ENCODE data around the gene YKT6. TPM values are rescaled to one million over a fixed set of nuclear protein-coding genes. Genes with fewer than 3 reads are reported as not detected.

YKT6 gene
- polyA plus RNA-seq, 1 donor (not counting 4 experiments of a cell fraction or from before 2014, with no cell fraction given), result 148 TPM

- H3K9me1 ChIP-seq (ENCODE audit: control insufficient read depth, extremely low read depth, insufficient read depth, low read length), result no peaks in the 10 kb centered on the region
- H3K4me1 ChIP-seq (ENCODE audit: control insufficient read depth, extremely low read depth, insufficient read depth, low read length), result peaks cover 13% of the 10 kb centered on the region
- H3K4me3 ChIP-seq (ENCODE audit: control insufficient read depth in 2 of 3, extremely low read depth in 1 of 3, insufficient read depth in 2 of 3, low read depth in 1 of 3, low read length in 3 of 3), result no peak overlapping the region
- no peak overlapping the region for H3K9ac ChIP-seq (ENCODE audit: control insufficient read depth, extremely low read depth, insufficient read depth, low read length)
- no peaks in the 10 kb centered on the region for H3K27me3 ChIP-seq (ENCODE audit: control insufficient read depth, extremely low read depth, insufficient read depth, low read length)
- dilution Hi-C loops (cut with MboI; ENCODE audit: extremely low pct_ligation_motif_present, low sequenced_read_pairs), result no loop called here
- TF ChIP-seq EZH2 (IDR thresholded peaks at IDR 0.05; ENCODE audit: low read length) (no peak), CTCF (optimal IDR thresholded peaks at IDR 0.05 in 1 of 3, IDR thresholded peaks at IDR 0.05 in 1 of 3, conservative IDR thresholded peaks at IDR 0.05 in 1 of 3; ENCODE audit: extremely low read depth in 1 of 3, insufficient read depth in 2 of 3, low read length in 3 of 3) (no peak)
- no peak overlapping the region for H3K27ac ChIP-seq (ENCODE audit: control insufficient read depth, insufficient read depth, low read length)
- DNase-seq (ENCODE audit: low read depth, low spot score) (no peak), FAIRE-seq (no peak)
- no peaks in the 10 kb centered on the region for H3K79me2 ChIP-seq (ENCODE audit: control insufficient read depth, insufficient read depth, low read length)
- no peaks in the 10 kb centered on the region for H3K36me3 ChIP-seq (ENCODE audit: control insufficient read depth in 2 of 2, extremely low read depth in 1 of 2, insufficient read depth in 2 of 2, low read length in 2 of 2)
- H2AFZ ChIP-seq (ENCODE audit: control insufficient read depth, low read length), result no peak overlapping the region
- H3K9me3 ChIP-seq (ENCODE audit: control insufficient read depth, low read depth, low read length), result no peaks in the 10 kb centered on the region
- no peak overlapping the region for H3K4me2 ChIP-seq (ENCODE audit: control insufficient read depth, extremely low read depth, insufficient read depth, low read depth, low read length)
- no peaks in the 10 kb centered on the region for H4K20me1 ChIP-seq (ENCODE audit: control insufficient read depth, extremely low read depth, insufficient read depth, low read length)
Observed at GRCh38 chr7:44159824-44160630, 40.8 kb upstream of the YKT6 start.

GRCh38 chr7:44161371-44161770, 39.4 kb upstream of the YKT6 start:
- no peak overlapping the region for H2AFZ ChIP-seq (ENCODE audit: control insufficient read depth, low read length)
- no peaks in the 10 kb centered on the region for H3K9me3 ChIP-seq (ENCODE audit: control insufficient read depth, low read depth, low read length)
- TF ChIP-seq EZH2 (IDR thresholded peaks at IDR 0.05; ENCODE audit: low read length) (no peak), CTCF (optimal IDR thresholded peaks at IDR 0.05 in 1 of 3, IDR thresholded peaks at IDR 0.05 in 1 of 3, conservative IDR thresholded peaks at IDR 0.05 in 1 of 3; ENCODE audit: extremely low read depth in 1 of 3, insufficient read depth in 2 of 3, low read length in 3 of 3) (no peak)
- no peak overlapping the region for H3K4me3 ChIP-seq (ENCODE audit: control insufficient read depth in 2 of 3, extremely low read depth in 1 of 3, insufficient read depth in 2 of 3, low read depth in 1 of 3, low read length in 3 of 3)
- dilution Hi-C loops (cut with MboI; ENCODE audit: extremely low pct_ligation_motif_present, low sequenced_read_pairs), result no loop called here
- no peaks in the 10 kb centered on the region for H3K36me3 ChIP-seq (ENCODE audit: control insufficient read depth in 2 of 2, extremely low read depth in 1 of 2, insufficient read depth in 2 of 2, low read length in 2 of 2)
- H3K27me3 ChIP-seq (ENCODE audit: control insufficient read depth, extremely low read depth, insufficient read depth, low read length), result no peaks in the 10 kb centered on the region
- H3K9me1 ChIP-seq (ENCODE audit: control insufficient read depth, extremely low read depth, insufficient read depth, low read length), result no peaks in the 10 kb centered on the region
- no peak overlapping the region for H3K9ac ChIP-seq (ENCODE audit: control insufficient read depth, extremely low read depth, insufficient read depth, low read length)
- DNase-seq (ENCODE audit: low read depth, low spot score) (no peak), FAIRE-seq (no peak)
- H3K4me2 ChIP-seq (ENCODE audit: control insufficient read depth, extremely low read depth, insufficient read depth, low read depth, low read length), result no peak overlapping the region
- peaks cover 13% of the 10 kb centered on the region for H3K4me1 ChIP-seq (ENCODE audit: control insufficient read depth, extremely low read depth, insufficient read depth, low read length)
- no peaks in the 10 kb centered on the region for H3K79me2 ChIP-seq (ENCODE audit: control insufficient read depth, insufficient read depth, low read length)
- H3K27ac ChIP-seq (ENCODE audit: control insufficient read depth, insufficient read depth, low read length), result no peak overlapping the region
- no peaks in the 10 kb centered on the region for H4K20me1 ChIP-seq (ENCODE audit: control insufficient read depth, extremely low read depth, insufficient read depth, low read length)

Measured in keratinocyte (primary cell).